Measurements from ENCODE around the gene APOH. TPM values are rescaled to one million over a fixed set of nuclear protein-coding genes. Genes with fewer than 3 reads are reported as not detected.
A peak's percentile ranks its signal among the peaks of the same experiment; 100 is the strongest.

APOH gene
- total RNA-seq, 2 donors from 2014 or later: not detected

DNA sequence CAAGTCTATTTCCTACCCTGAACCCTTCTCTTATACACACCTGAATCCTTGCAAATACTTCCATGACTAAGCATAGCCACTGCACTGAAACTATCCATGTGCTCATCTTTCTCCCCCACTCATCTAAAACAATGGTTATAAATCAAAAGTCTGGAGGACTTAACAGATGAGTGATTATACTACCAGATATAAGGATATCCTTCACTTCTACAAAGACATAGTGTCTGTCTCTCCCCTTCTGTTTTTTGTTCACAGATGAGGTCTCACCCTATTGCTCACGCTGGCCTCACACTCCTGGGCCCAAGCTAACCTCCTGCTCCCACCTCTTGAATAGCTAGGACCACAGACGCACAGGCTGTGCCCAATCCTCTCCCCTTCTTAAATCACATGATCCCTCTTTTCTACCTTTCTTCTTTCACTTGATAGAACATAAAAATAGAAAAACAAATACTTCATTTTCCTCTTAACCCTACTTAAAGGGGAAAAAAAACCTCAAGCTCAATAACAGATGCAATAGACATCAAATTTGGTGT is 56.5 kb downstream of the APOH start:
- Mint-ChIP-seq H3K27ac (no peak overlapping the region), H3K4me3 (no peak overlapping the region), H3K27me3 (ENCODE audit: low read depth) (no peaks in the 10 kb centered on the region), H3K36me3 (ENCODE audit: insufficient read depth in 2 of 2) (no peaks in the 10 kb centered on the region), H3K9me3 (no peaks in the 10 kb centered on the region), H3K4me1 (ENCODE audit: low read depth) (no peaks in the 10 kb centered on the region)
- DNase-seq: no peak
- ATAC-seq (replicated peaks in 1 of 2): no peak

DNA sequence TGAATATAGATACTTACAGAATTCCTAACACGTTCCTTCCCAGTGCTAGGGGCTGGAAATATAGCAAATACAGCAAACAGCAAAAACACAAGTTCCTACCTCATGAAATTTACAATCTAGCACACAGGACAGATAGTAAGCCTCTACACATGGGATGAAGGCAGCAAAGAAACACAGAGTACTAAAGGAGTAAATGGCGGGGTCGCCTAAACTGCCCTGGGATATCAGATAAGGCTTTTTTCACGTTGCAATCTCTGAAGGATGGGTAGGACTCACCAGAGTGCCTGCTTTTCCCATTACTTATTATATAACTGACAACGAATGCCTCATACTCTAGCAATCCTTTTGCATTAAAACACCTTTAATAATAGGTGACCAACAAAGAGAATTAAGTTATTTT is 57.1 kb downstream of the APOH start:
- Mint-ChIP-seq H3K4me3 (no peak overlapping the region), H3K4me1 (ENCODE audit: low read depth) (no peaks in the 10 kb centered on the region), H3K9me3 (no peaks in the 10 kb centered on the region), H3K27ac (no peak overlapping the region), H3K27me3 (ENCODE audit: low read depth) (no peaks in the 10 kb centered on the region), H3K36me3 (ENCODE audit: insufficient read depth in 2 of 2) (no peaks in the 10 kb centered on the region)
- no peak for DNase-seq
- ATAC-seq (replicated peaks in 1 of 2): no peak

DNA sequence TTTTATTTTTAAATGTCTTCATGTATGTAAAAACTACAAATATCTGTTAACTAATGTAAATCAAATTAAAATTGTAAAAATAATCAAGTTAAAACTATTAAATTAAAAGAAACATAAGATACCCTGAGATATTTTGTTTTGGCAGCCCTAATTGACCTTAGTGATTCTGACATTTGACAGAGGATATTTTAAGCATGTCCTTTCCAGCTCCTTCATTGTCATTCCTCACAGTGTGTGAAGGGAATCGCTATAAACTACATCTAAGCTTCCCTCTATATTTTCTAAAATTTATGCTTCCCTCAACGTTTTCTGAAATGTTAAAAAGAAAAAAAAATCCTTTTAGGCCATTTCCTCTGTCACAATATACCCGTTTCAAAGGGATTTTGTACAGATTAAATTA is 57.5 kb downstream of the APOH start:
- no peak for DNase-seq
- no peak for ATAC-seq (replicated peaks in 1 of 2)
- Mint-ChIP-seq H3K27ac (no peak overlapping the region), H3K36me3 (ENCODE audit: insufficient read depth in 2 of 2) (no peaks in the 10 kb centered on the region), H3K27me3 (ENCODE audit: low read depth) (no peaks in the 10 kb centered on the region), H3K9me3 (no peaks in the 10 kb centered on the region), H3K4me3 (no peak overlapping the region), H3K4me1 (ENCODE audit: low read depth) (no peaks in the 10 kb centered on the region)

DNA sequence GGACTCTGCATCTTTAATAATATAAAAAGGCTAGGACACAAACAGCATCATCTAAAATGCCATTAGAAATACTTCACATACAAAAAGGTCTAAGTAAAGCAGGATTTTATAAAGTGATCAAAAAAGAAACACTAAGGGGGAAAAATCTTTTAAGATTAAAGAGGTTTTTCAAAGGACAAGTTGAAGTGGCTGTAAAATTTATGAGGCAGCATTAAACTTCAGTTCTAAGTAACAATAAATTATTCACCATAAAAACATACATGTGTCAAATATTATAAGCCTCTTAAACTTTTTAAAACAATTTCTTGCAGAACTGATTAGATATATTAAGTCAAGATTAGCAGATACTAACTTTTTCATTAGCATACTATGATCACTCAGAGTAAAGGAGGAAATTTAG is 58.0 kb downstream of the APOH start:
- no peak overlapping the region for H3K27ac Mint-ChIP-seq
- DNase-seq (no peak), ATAC-seq (replicated peaks in 1 of 2) (no peak)
- no peak overlapping the region for H3K4me3 Mint-ChIP-seq
- no peaks in the 10 kb centered on the region for H3K9me3 Mint-ChIP-seq
- no peaks in the 10 kb centered on the region for H3K36me3 Mint-ChIP-seq (ENCODE audit: insufficient read depth in 2 of 2)
- no peaks in the 10 kb centered on the region for H3K4me1 Mint-ChIP-seq (ENCODE audit: low read depth)
- H3K27me3 Mint-ChIP-seq (ENCODE audit: low read depth): no peaks in the 10 kb centered on the region

DNA sequence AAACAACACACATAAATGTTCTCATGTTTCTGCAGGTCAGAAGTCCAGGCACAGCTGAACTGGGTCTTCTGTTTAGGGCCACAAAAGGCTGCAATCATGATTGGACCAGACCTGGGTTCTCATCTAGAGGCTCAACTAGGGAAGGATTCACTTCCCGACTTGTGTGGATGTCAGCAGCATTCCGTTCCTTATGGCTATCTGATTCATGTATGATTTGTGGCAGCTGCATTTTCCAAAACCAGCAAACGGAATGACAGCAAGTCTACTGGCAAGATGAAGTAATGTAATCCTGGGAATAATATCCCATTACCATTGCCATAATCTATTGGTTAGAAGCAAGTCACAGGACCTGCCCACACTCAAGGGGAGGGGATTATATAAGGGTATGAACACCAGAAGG is 59.4 kb downstream of the APOH start:
- DNase-seq: no peak
- Mint-ChIP-seq H3K9me3 (no peaks in the 10 kb centered on the region), H3K4me1 (ENCODE audit: low read depth) (no peaks in the 10 kb centered on the region), H3K36me3 (ENCODE audit: insufficient read depth in 2 of 2) (no peaks in the 10 kb centered on the region), H3K27me3 (ENCODE audit: low read depth) (no peaks in the 10 kb centered on the region), H3K4me3 (no peak overlapping the region), H3K27ac (no peak overlapping the region)
- no peak for ATAC-seq (replicated peaks in 1 of 2)

DNA sequence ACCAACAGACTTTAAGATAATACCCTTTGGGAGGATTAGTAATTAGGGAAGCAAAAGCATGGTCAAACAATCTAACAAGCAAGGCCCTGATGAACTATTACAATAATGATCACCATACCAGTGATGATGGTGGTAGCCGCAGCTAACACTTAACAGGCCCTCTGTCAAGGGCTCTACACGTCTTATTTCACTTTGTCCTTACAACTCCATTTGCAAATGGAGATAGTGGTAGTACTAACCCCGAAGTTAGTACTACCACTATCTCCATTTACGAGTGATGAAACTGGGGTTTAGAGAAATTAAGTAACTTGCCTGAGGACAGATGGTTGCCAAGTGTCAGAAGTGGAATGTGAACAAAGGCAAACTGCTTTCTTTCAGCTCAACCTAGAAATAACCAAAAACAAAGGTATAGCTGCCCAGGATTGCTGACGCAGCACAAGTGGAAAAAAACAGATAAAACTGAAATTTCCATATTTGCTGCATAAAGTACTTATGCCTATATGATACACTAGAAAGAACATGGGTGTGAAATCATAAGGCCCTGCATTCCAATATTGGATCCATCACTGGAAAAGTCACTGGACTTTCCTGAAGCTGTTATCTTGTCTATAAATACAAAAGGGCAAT is 61.9 kb downstream of the APOH start:
- Mint-ChIP-seq H3K4me1 (ENCODE audit: low read depth) (no peaks in the 10 kb centered on the region), H3K9me3 (no peaks in the 10 kb centered on the region), H3K4me3 (no peak overlapping the region), H3K27ac (no peak overlapping the region), H3K36me3 (ENCODE audit: insufficient read depth in 2 of 2) (no peaks in the 10 kb centered on the region), H3K27me3 (ENCODE audit: low read depth) (no peaks in the 10 kb centered on the region)
- ATAC-seq (replicated peaks in 1 of 2) (no peak), DNase-seq (no peak)

GRCh38 chr17:66165537-66166123 is 63.6 kb downstream of the APOH start:
- no peak for ATAC-seq (replicated peaks in 1 of 2)
- Mint-ChIP-seq H3K27ac (no peak overlapping the region), H3K27me3 (ENCODE audit: low read depth) (no peaks in the 10 kb centered on the region), H3K4me3 (no peak overlapping the region), H3K9me3 (no peaks in the 10 kb centered on the region), H3K36me3 (ENCODE audit: insufficient read depth in 2 of 2) (no peaks in the 10 kb centered on the region), H3K4me1 (ENCODE audit: low read depth) (no peaks in the 10 kb centered on the region)
- peak in 1 of 2 donors; percentile 33 for DNase-seq

Other genes starting within 250 kb of the APOH start
- gene CEP112, start 37.3 kb downstream of the APOH start, total RNA-seq: 1 to 10 TPM; 5.0 to 8.6 TPM
- gene PRKCA, start 73.2 kb upstream of the APOH start, total RNA-seq: 100 to 1,000 TPM; 126 to 138 TPM

All from activated T-cell treated with anti-CD3 and anti-CD28 coated beads, Interleukin-2, amount 50 U/mL, for 72 hours (primary cell).